ENCODE measurements around the gene MYH10.

- TF ChIP-seq MAX (IDR thresholded peaks at IDR 0.05) (no peak), JUND (IDR thresholded peaks at IDR 0.05) (no peak), FOXA1 (IDR thresholded peaks at IDR 0.05) (no peak), REST (IDR thresholded peaks at IDR 0.05) (no peak), GABPA (IDR thresholded peaks at IDR 0.05 in 1 of 2, conservative IDR thresholded peaks at IDR 0.05 in 1 of 2) (no peak), RAD21 (IDR thresholded peaks at IDR 0.05) (no peak), YY1 (IDR thresholded peaks at IDR 0.05) (no peak), RXRA (IDR thresholded peaks at IDR 0.05) (no peak), FOXA2 (IDR thresholded peaks at IDR 0.05) (no peak), TAF1 (conservative IDR thresholded peaks at IDR 0.05) (no peak), EGR1 (IDR thresholded peaks at IDR 0.05; ENCODE audit: low read depth in 2 of 2) (no peak)
- TF ChIP-seq, protein P1, sequence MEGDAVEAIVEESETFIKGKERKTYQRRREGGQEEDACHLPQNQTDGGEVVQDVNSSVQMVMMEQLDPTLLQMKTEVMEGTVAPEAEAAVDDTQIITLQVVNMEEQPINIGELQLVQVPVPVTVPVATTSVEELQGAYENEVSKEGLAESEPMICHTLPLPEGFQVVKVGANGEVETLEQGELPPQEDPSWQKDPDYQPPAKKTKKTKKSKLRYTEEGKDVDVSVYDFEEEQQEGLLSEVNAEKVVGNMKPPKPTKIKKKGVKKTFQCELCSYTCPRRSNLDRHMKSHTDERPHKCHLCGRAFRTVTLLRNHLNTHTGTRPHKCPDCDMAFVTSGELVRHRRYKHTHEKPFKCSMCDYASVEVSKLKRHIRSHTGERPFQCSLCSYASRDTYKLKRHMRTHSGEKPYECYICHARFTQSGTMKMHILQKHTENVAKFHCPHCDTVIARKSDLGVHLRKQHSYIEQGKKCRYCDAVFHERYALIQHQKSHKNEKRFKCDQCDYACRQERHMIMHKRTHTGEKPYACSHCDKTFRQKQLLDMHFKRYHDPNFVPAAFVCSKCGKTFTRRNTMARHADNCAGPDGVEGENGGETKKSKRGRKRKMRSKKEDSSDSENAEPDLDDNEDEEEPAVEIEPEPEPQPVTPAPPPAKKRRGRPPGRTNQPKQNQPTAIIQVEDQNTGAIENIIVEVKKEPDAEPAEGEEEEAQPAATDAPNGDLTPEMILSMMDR (IDR thresholded peaks at IDR 0.05; ENCODE audit: low read depth, low read length, missing input control): no peak
- TF ChIP-seq, protein P2, sequence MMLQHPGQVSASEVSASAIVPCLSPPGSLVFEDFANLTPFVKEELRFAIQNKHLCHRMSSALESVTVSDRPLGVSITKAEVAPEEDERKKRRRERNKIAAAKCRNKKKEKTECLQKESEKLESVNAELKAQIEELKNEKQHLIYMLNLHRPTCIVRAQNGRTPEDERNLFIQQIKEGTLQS (IDR thresholded peaks at IDR 0.05): no peak
Measured at GRCh38 chr17:8467527-8467926, 163.0 kb downstream of the MYH10 start.

All from liver (tissue), 3 donors.